ENCODE measurements around the gene KIFBP.

Gene KIFBP

GRCh38 chr10:69051710-69052487 is 63.3 kb downstream of the KIFBP start:
- FAIRE-seq = no peak

GRCh38 chr10:69052736-69053135 is 64.1 kb downstream of the KIFBP start:
- FAIRE-seq = no peak

- no peak for FAIRE-seq
Measured at GRCh38 chr10:69055241-69055640, 66.6 kb downstream of the KIFBP start.

GRCh38 chr10:69056129-69056528 is 67.5 kb downstream of the KIFBP start:
- FAIRE-seq = no peak

- FAIRE-seq = no peak
Measured at GRCh38 chr10:69056536-69057260, 68.1 kb downstream of the KIFBP start.

GRCh38 chr10:69057261-69057950 is 68.8 kb downstream of the KIFBP start:
- no peak for FAIRE-seq

GRCh38 chr10:69057951-69058297 is 69.3 kb downstream of the KIFBP start:
- FAIRE-seq = no peak

GRCh38 chr10:69060127-69060798 is 71.7 kb downstream of the KIFBP start:
- no peak for FAIRE-seq

GRCh38 chr10:69061305-69062161 is 72.9 kb downstream of the KIFBP start:
- no peak for FAIRE-seq

GRCh38 chr10:69062901-69063300 is 74.3 kb downstream of the KIFBP start:
- FAIRE-seq = no peak

GRCh38 chr10:69064762-69065328 is 76.2 kb downstream of the KIFBP start:
- FAIRE-seq = no peak

GRCh38 chr10:69065406-69066361 is 77.1 kb downstream of the KIFBP start:
- no peak for FAIRE-seq
